GM18526 (cell line): ENCODE data around the gene KCNQ1.

ENCODE experiments used
- POLR2A ChIP-seq: IDR thresholded peaks from 3 replicates; pipeline ENCODE4 v1.6.1; 2011; ENCODE audit not compliant: insufficient read length; ENCODE audit errors: extremely low read depth

KCNQ1 gene

GRCh38 chr11:2893935-2894334 lies 449.1 kb downstream of the KCNQ1 start:
- no peak for TF ChIP-seq POLR2A

GRCh38 chr11:2896047-2896446 lies 451.2 kb downstream of the KCNQ1 start:
- TF ChIP-seq POLR2A = no peak

- no peak for TF ChIP-seq POLR2A
Observed at GRCh38 chr11:2897048-2897447, 452.2 kb downstream of the KCNQ1 start.

GRCh38 chr11:2898366-2899079 lies 453.7 kb downstream of the KCNQ1 start:
- no peak for TF ChIP-seq POLR2A
